GM19351 (cell line): ENCODE data around the gene DESI2.

Experiments used
- ATAC-seq: cut with Tn5 transposase; IDR thresholded peaks from one replicate; pipeline ENCODE4 v1.9.1; 2021; ENCODE audit warnings: mild to moderate bottlenecking, moderate library complexity; ENCODE audit not compliant: unreplicated experiment

Gene DESI2

DNA sequence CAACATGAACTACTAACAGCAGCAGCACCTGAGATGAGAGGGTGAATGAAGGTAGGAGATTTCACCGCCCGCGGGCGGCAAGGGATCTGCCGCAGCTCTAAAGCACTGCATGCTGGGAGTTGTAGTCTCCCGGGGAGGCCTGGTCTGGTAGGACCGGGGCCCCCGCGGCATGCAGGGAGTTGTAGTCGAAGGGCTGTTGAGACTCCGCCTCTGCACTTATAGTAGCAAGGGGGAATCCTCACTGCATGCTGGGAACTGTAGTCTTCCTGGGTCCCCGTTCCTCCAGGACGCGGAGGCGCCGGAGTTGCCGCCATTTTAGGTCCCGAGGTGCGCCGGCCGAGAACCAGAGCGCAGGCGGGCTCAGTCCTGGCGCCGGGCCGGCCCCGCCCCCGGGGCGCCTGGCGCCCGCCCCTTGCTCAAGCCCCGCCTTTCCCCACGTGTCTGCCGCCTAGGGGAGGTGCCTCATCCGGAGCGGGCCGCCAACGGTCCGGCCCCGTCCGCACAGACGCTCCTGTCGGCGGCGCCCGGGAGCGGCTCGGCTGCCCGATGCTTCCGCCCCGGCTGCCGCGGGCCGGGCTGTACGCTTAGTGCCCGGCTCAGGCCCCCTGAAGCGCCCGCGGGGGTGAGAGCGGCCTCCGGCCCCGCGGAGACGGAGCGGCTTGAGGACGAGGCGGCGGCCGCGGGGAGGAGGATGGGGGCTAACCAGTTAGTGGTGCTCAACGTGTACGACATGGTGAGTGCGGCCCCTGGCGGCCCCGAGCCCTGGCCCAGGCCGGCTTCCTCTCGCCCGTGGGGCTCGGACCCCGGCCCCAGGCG lies at the start of gene DESI2:
Gene DESI2 (plus strand): TSS at position 504 of the 816 bp plus-strand sequence. CDS start 188 bp downstream, at position 692.
- peak; percentile 91 for ATAC-seq

DNA sequence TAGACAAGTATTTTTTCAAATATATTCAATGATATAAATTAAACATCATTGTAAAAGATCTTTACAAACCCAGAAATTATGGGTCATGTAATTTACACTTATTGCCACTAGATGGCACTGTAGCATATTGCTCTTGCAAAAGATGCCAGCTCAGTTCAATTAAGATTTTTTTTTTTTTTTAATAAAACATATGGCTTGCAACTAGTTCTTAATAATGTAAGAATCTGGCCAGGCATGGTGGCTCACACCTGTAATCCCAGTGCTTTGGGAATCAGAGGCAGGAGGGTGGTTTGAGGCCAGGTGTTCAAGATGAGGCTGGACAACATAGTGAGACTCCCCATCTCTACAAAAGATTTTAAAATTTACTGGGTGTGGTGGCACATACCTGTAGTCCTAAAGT lies 49.4 kb upstream of the DESI2 start:
- no peak for ATAC-seq

DNA sequence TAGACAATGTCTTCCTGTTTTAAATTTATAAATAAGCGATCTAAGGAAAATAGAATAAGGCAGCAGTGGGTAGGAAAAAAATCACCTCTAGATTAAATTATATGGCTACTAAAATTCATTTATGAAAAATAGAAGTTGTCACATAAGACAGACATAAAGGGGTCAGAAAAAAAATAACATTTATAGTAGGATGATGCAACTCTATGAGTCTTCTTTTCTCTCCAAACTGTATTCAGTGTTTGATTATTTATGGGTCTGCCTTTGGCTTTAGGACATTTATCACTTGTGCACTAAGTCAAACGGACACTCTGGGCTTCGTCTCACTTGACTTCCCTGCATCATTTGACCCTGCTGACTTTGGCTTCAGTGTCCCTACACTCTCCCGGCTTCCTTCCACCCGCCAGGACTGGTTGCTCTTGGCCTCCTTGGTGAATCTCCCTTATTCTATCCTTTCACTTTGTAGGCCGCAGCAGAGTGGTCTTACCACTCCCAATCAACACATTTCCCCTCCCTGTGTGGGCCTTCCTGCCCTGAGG lies 47.0 kb upstream of the DESI2 start:
- no peak for ATAC-seq

DNA sequence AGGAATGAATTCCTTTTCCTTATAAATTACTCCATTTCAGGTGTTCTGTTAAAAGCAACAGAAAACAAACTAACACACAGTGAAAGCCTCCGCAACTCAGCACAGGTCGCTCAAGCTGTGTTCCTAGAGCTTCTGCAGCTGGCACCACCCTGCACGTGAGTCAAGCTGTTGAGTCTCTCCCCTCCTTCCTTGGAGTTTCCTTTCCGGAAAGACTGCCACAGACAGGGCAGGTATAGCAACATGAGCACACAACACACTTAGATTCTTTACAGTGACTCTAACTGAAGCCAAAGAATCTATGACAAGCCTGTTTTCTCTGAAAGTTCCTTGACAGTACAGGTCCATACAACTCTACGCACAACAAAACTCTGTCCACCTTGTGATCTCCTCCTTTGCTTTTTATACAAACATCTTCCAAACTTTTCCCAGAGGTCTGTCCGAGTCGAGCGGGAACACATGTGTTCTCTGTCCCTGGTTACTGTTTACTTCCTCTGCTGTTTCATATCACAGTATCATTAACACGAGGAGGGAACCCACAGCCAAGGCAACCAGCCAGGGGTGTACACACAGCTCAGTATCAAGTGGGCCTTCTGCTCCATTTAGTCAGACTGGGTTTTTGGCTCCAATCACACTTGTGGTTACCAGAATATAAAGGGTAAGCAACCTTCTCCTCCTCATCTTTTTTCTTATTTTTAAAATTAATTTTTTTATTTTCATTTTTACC lies 38.7 kb upstream of the DESI2 start:
- no peak for ATAC-seq

DNA sequence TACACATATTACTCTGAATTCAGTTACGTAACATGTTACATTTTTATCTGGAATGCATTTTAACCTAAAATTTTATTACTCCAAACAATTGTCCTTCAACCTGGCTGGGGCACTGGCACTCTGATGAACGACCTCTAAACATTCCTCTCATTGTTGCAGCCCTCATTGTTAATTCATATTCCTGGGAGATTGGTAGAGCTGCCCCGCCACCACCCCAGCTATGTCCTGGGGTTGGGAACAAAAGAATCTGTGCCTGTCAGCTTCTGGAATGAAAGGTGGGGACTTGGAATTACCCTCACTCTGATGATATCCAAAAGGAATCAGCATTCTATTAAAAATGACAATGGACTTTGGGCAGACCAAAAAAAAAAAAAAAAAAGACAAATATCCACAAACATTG lies 38.0 kb upstream of the DESI2 start:
- no peak for ATAC-seq

DNA sequence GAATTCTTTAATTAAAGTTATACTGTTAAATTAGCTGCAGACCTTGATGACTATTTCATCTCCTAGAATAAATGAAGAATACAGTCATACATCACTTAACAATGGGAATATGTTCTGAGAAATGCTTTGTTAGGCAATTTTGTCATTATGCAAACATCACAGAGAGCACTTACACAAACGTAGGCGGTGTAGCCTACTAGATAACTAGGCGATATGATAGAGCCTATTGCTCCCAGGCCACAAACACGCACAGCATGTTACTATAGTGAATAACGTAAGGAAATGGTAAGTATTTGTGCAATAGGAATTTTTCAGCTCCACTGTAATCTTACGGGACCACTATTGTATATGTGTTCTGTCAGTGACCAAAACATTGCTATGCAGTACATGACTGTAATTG lies 37.6 kb upstream of the DESI2 start:
- ATAC-seq, result no peak

DNA sequence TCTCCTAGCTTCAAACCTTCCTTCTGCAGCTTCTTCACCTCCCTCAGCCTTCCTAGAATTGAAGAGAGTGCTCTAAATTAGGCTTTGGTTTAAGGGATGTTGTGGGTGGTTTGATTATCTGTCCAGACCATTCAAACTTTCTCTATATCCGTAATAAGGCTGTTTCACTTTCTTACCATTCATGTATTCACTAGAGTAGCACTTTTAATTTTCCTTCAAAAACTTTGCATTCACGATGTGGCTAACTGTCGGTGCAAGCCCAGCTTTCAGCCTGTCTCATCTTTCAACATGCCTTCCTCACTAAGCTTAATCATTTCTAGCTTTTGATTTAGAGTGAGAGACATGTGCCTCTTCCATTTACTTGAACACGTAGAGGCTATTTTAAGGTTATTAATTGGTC lies 26.2 kb upstream of the DESI2 start:
- ATAC-seq, result no peak

DNA sequence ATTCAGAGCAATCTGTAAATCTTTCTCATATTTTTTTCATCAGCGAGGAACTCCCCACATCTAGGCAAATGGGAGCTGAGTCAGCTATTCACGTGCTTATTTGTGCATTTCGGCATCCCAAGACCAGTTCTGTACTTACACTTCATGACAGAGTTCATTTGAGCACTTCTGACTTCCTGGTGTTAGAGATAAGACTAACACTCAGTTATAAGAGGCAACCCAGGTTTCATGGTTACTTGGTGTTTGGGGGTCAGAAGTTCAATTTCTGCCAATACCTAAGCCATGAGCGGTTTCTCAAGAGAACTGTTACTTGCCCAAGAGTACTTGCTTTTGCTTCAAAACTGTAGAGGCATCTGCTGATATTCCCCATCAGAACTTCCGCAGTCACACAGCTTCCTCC lies 24.1 kb upstream of the DESI2 start:
- no peak for ATAC-seq

DNA sequence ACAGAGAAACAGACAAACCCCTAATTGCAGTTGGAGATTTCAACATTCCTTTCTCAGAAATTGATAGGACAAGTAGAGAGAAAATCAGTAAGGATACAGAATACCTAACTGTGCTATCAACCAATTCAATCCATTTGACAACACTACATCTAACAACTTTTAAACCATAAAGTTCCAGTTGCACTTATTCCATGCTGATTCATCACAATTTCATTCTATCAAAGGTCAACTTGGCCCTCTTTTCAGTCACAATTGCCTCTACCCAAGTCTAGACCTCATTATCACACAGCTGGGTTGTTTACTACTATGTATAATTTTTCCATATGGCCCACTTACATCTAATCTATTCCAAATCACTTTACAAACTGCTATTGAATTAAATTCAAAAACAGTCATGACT lies 19.8 kb upstream of the DESI2 start:
- ATAC-seq, result no peak

DNA sequence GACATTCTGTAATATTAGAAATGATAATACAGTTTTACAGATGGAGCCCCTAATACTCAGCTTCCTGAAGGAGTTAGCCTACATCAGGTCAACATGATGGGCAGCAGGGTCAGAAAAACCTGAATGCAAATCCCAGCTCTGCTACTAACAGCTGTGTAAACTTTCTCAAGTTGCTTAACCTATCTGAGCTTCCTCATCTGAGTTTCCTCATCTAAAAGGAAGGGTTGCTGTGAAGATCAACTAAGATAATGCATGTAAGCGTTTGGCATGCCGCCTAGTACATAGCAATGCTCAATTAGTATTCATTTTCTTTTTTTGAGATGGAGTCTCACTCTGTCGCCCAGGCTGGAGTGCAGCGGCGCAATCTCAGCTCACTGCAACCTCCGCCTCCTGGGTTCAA lies 18.4 kb upstream of the DESI2 start:
- ATAC-seq, result no peak

DNA sequence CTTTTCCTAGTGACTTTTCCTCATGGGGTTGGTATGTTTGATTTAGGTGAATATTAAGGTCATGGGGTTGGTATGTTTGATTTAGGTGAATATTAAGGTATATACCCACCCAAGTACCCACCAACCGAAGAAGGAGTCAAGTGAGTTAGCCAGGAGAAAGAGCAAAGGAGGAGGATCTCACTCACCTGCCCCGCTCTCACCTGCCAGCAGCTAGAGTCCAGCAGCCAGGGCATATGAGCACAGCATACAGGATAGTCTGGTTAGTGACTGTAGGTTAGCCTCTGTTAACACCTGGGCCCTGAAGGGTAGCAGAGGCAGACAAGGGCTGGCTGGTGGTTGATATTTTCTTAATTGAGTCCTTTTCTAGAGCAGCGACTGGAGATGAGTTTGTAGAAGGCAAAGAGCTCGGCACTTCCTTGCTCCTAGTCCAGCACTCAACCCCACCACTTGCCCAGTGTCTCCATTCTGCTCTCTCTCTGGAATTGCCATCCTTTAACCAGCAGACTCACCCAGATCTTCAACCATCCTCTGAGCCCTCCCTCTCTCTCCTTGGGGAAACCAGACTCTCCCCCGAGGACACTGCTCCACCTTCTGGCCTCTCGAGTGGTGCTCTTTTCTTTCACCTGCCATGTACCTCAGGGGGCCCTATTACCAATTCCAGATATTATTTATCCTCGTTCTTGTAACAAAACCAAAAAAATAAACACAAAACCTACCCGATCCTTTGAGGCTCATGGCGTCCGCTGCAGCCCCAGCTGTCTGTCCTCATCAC lies 16.3 kb upstream of the DESI2 start:
- no peak for ATAC-seq

DNA sequence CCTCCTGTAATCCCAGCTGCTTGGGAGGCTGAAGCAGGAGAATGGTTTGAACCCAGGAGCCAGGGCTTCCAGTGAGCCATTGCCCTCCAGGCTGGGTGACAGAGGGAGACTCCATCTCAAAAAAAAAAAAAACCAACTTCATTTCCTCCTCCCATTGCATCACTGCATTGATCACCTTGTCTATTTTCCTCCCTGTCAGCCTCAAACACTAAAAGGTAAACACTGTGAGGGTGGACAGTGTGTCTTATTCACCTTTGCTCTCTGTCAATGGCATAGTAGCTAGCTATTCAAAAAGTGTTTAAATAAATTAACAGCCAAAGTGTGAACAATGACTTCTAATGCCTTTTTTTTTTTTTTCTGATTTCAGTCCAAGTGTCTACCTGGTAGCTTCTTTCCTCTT lies 13.4 kb upstream of the DESI2 start:
- no peak for ATAC-seq

DNA sequence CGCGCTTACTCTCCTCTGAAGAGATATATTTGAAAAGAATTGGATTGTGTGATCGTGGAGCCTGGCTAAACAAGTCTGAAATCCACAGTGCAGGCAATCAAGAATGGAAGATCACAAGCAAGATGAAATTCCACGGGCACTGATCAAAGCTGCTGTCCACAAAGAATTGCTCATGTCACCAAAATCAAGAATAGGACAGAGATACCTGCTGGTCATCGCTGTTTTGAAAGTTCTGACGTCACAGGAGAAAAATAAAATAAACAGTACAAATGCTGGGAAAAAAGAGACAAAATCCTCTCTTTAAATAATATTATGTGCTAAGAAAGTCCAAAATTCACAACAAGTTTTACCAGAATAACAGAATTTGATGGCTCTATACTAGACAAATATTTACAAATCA lies 12.0 kb upstream of the DESI2 start:
- no peak for ATAC-seq

DNA sequence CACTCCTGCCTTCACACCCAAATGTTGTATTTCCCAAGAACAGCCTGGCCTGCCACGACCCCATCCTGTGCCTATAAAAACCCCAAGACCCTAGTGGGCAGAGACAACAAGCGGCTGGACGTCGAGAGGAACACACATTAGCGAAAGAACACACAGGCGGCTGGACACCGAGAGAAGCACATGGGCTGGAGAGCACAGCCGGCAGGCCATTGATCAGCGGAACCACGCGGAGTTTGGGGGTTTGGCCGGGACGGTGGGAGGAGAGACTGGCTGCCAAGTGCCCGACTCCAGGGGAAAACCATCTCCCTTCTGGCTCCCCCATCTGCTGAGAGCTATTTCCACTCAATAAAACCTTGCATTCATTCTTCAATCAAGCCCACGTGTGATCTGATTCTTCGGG lies 10.4 kb upstream of the DESI2 start:
- no peak for ATAC-seq

DNA sequence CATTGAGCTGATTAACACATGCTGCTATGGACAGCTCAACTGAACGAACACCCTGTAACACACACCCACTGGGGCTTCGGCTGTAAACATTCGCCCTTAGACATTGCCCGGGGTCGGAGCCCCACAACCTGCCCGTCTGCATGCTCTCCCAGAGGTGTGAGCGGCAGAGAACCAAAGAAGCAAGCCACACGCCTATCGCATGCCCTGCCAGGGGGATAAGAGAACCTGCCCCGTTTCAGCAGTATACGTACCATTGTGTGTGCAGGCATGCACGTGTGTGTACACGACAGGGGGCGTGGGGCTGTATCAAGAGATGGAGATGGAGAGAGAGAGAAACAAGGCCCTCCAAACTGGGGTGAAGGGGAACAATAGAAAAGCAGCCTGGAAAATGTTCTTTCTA lies 9.9 kb upstream of the DESI2 start:
- no peak for ATAC-seq

DNA sequence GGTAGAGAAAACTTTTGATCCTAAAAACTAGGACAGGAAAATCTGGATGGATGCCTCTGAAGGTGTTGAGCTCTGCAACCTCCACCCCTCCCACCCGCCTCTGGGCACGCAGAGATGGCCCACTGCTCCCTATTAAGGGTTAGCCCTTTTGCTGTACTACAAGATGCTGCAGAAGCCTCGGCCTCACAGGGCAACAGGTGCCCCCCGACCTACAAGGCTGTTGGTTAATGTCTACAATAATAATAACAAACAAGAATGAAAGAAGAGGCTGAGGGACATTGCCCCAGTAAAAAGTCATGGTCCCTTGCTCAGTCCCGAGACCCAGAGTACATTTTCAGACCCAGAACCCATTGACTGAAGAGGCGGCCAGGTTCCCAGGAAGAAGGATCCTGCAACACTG lies 7.5 kb upstream of the DESI2 start:
- no peak for ATAC-seq

DNA sequence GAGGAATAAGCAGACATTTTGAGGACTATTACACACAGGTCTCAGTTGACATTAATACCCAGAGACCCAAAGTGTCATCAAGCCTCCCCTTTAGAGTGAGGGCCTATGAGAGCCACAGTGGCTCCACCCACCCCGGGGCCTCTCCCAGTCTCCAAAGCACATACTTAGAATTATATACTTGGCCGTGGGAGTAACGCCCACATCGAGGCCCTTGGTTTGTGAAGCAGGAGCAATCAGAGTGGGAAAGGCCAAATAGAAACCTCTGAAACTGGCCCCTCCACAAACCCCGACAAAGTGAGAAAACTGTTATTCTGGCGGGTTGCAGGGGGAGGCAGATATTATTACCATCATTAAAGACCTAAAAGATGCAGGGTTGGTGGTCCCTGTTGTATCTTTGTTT lies 7.0 kb upstream of the DESI2 start:
- ATAC-seq, result no peak

DNA sequence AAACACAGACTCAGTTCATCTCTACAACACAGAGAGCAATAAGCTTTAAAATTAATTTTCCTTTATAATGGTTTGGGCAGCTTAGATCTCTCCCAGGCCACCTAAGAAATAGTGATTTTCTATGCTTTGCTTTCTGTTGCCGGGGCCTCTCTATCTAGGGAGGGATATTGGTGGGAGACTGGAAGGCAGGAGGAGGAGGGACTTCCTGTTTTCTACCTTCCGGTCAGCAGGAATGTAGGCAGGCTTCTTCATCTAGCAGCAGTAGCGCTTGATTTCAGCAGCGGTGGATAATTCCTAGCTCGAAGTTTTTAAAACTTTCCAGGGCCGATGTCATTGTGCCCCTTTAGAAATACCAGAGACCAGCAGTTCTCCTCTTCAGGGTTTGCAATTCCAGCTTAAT lies 5.1 kb upstream of the DESI2 start:
- no peak for ATAC-seq

DNA sequence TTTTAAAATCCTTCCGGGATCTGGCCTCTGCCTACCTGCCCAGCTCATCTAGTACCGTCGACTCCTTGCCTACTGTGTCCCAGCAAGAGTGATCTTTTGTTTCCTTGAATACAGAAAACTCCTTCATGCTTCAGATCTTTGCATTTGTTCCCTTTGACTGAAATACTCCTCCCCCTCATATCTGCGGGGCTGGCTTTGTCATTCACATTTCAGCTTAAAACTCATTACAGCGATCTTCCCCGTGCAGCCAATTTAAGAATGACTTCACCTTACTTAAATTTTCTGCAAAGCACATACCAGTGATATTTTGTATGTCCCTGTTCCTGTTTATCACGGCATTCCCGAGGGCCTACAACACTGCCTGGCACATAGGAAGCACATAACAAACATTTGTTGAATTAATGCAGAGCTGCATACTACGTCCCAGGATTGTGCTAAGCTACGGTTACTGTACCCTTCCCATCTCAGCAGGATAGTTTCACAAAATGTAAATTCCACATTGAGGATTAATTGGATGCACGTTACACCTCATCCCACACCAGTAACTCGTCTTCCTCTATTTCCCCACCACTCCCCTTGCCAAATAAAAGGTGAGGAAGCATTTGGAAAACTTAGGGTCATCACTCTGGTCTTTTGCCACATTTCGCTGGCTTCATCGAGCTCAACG lies 837 bp upstream of the DESI2 start:
- no peak for ATAC-seq

DNA sequence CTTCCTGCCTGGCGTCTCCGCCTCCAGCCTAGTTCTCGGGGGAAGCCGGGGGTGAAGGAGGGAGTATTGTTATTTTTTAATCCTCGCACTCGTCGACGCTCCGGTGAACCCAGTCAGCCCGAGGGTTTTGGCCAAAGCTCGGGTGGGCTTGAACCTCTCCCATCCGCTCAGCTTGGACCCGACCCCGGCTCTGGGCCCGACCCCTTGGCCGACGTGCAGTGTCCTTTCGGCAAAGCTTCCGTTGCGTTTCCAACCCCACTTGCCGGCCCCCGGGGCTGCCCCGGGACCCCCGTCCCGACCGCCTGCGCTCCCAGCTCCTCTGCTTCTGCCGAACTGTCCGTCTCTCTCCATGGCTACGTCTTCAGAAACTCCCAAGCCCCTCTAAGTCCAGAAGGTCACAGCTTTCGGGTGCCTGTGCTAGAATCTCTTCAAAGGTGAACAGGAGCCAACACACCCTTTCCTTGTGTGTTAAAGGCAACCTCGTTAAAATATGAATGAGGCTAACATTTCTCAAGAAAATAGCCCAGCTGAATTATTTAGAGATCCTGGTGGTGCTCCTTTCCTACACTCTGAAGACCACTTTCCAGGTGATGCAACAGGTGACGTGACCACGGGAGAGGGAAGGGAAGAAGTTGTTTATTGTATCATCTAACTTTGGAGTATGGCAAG lies 647 bp downstream of the DESI2 start:
- ATAC-seq, result no peak
